ENCODE measurements around the gene CSF3R. TPM values are rescaled to one million over a fixed set of nuclear protein-coding genes. Genes with fewer than 3 reads are reported as not detected.
"Not testable (repeated sequence)": the region's sequence is repeated elsewhere in the genome, so short reads cannot be mapped to it uniquely, and the experiment has no call there.

CSF3R gene
- total and polyA plus RNA-seq, 9 donors = 1.3 to 5.3 (median 3.1) TPM

DNA sequence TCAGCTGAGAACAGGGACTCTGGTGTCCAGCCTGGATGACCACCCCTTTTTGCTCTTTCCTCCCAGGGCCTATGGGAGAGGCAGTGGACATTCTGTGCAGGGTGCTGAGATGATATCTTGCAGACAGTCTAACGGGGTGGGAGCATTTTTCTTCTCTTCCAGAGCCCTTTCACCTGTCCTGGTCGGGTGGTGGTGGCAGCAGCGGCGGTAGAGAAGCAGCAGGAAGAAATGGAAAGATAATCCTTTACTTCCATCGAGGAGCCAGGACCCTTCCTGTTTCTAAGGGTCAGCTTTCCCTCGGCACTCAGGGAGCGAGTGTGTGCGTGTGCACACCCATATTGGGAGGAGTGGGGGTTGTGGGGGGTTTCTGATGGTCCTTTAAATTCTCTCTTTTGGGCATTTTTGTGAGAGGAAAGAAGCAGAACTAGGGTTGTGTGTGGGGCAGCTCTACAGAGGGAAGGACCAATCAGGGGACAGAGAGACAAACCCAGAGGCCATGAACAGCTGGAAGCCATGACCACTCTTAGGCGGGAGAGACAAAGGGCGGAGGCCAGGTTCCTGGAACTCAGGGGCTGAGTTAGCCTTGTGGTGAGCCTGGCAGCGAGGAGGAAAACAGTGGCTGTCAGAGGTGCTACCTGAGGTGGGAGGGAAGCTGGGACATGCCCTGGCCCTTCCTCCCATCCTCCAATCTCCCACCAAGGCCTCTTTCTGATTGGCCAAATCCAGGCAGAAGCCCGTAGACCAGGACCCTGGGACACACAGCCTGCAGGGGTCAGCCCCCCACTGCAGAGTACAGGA, 31.2 kb upstream of the CSF3R start:
- Histone ChIP-seq H3K4me3 (ENCODE audit: low read length) (no peak overlapping the region), H3K27ac (ENCODE audit: low read length) (no peak overlapping the region), H3K27me3 (ENCODE audit: control insufficient read depth, insufficient read depth, low read length) (peaks cover 2% of the 10 kb centered on the region), H3K9me3 (replicated peaks; ENCODE audit: control insufficient read depth, low read depth, low read length) (no peaks in the 10 kb centered on the region), H3K36me3 (ENCODE audit: control insufficient read depth, insufficient read depth, low read length) (no peaks in the 10 kb centered on the region), H3K4me1 (ENCODE audit: control insufficient read depth, insufficient read depth, low read length) (no peaks in the 10 kb centered on the region)
- 53% methylated on average over 10 of the region's 12 CpGs for WGBS (ENCODE audit: insufficient coverage)
- no peak for DNase-seq

DNA sequence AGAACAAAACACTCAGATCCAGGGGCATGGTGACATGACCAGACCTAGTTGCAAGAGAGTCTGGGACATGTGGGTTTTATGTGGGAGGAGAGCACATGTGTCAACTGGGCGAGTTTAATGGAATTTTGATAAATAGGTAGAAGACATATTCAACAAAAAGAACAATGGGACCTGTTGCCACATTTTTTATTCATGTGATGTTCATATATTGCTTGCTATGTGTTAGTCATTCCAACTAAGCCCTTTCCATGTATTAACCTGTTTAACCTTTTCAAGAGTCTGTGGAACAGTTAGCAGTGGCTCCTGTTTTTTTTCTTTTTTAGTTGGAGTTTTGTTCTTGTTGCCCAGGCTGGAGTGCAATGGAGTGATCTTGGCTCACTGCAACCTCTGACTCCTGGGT, 30.1 kb upstream of the CSF3R start:
- no CpG with 5 or more reads among the region's 1 CpG for WGBS (ENCODE audit: insufficient coverage)
- no peak for DNase-seq
- H3K9me3 ChIP-seq (replicated peaks; ENCODE audit: control insufficient read depth, low read depth, low read length) = no peaks in the 10 kb centered on the region
- peaks cover 2% of the 10 kb centered on the region for H3K27me3 ChIP-seq (ENCODE audit: control insufficient read depth, insufficient read depth, low read length)
- no peak overlapping the region for H3K27ac ChIP-seq (ENCODE audit: low read length)
- H3K4me3 ChIP-seq (ENCODE audit: low read length) = no peak overlapping the region
- H3K36me3 ChIP-seq (ENCODE audit: control insufficient read depth, insufficient read depth, low read length) = no peaks in the 10 kb centered on the region
- no peaks in the 10 kb centered on the region for H3K4me1 ChIP-seq (ENCODE audit: control insufficient read depth, insufficient read depth, low read length)

DNA sequence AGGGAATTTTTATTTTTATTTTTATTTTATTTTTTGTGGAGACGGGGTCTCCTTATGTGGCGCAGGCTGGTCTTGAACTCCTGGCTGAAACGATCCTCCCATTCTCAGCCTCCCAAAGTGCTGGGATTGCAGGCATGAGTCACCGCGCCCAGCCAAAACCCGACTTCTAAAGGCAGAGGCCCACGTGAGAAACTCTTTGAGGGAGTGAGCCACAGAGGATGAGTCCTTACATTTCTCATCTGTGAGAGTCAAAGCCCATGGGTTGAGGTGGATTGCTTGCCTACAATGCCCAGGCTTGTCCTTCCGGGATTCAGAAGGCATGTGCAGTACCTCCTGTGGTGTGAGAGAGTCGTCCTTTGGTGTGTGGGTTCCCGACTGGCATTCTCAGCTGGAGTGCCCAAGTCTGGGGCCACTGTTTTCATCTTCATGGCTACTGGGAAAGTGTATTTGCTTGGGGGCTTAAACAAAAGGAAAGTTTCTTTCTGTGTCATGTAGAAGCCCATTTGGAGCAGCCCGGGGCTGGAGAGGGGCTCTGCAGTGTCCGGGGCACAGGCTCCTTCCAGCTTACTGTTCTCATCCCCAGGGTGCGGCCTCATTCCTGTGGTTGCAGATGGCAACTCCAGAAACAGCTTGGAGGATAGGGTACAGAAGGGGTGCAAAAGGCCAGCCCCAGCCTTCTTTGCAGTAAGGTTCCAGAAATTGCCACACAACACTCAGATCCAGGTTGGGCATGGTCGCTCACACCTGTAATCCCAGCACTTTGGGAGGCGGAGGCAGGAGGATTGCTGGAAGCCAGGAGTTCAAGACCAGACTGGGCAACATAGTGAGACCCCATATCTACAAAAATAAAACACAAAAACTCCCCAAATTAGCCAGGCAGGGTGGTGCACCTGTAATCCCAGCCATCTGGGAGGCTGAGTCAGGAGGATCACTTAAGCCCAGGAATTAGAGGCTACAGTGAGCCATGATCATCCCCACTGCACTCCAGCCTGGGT, 29.4 kb upstream of the CSF3R start:
- Histone ChIP-seq H3K36me3 (ENCODE audit: control insufficient read depth, insufficient read depth, low read length) (no peaks in the 10 kb centered on the region), H3K27ac (ENCODE audit: low read length) (no peak overlapping the region), H3K4me3 (ENCODE audit: low read length) (no peak overlapping the region), H3K9me3 (replicated peaks; ENCODE audit: control insufficient read depth, low read depth, low read length) (no peaks in the 10 kb centered on the region), H3K4me1 (ENCODE audit: control insufficient read depth, insufficient read depth, low read length) (no peaks in the 10 kb centered on the region), H3K27me3 (ENCODE audit: control insufficient read depth, insufficient read depth, low read length) (no peaks in the 10 kb centered on the region)
- DNase-seq = no peak
- 71% methylated on average over 11 of the region's 15 CpGs for WGBS (ENCODE audit: insufficient coverage)

DNA sequence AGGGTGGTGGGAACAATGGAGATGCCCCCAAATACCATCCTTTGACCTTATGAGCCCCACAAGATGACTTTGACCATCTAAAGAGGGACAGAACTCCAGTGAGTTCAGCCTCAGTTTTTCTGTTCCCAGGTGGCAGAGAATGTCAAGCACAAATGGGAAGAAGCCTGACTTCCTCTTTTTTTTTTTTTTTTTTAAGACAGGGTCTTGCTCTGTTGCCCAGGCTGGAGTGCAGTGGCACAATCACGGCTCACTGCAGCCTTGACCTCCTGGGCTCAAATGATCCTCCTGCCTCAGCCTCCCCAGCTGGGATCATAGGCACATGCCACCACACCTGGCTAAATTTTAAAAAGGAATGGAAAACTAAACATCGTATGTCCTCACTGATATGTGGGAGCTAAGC, 28.5 kb upstream of the CSF3R start:
- WGBS (ENCODE audit: insufficient coverage) = no CpG with 5 or more reads among the region's 2 CpGs
- H3K9me3 ChIP-seq (replicated peaks; ENCODE audit: control insufficient read depth, low read depth, low read length); H3K4me1 ChIP-seq (ENCODE audit: control insufficient read depth, insufficient read depth, low read length); DNase-seq; H3K27me3 ChIP-seq (ENCODE audit: control insufficient read depth, insufficient read depth, low read length); H3K4me3 ChIP-seq (ENCODE audit: low read length); H3K36me3 ChIP-seq (ENCODE audit: control insufficient read depth, insufficient read depth, low read length); H3K27ac ChIP-seq (ENCODE audit: low read length): not testable (repeated sequence)

DNA sequence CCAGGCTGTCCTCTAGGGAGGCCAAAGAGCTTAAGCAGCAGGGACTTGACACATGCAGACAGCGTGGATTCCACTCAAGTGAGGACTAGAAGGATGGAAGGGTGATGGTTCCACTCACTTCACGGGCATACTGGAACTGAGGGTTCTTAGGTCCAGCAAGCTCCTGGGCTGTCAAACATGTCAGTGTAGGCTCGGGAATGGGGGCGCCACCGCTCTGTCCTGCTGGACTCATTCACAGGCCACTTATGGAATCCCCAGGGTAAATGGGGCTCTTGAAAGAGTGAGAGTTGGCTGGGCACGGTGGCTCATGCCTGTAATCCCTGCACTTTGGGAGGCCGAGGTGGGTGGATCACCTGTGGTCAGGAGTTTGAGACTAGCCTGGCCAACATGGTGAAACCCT, 27.7 kb upstream of the CSF3R start:
- Histone ChIP-seq H3K4me1 (ENCODE audit: control insufficient read depth, insufficient read depth, low read length) (no peaks in the 10 kb centered on the region), H3K36me3 (ENCODE audit: control insufficient read depth, insufficient read depth, low read length) (no peaks in the 10 kb centered on the region), H3K9me3 (replicated peaks; ENCODE audit: control insufficient read depth, low read depth, low read length) (no peaks in the 10 kb centered on the region), H3K4me3 (ENCODE audit: low read length) (no peak overlapping the region), H3K27ac (ENCODE audit: low read length) (no peak overlapping the region), H3K27me3 (ENCODE audit: control insufficient read depth, insufficient read depth, low read length) (no peaks in the 10 kb centered on the region)
- 86% methylated on average over 5 of the region's 7 CpGs for WGBS (ENCODE audit: insufficient coverage)
- DNase-seq = no peak

DNA sequence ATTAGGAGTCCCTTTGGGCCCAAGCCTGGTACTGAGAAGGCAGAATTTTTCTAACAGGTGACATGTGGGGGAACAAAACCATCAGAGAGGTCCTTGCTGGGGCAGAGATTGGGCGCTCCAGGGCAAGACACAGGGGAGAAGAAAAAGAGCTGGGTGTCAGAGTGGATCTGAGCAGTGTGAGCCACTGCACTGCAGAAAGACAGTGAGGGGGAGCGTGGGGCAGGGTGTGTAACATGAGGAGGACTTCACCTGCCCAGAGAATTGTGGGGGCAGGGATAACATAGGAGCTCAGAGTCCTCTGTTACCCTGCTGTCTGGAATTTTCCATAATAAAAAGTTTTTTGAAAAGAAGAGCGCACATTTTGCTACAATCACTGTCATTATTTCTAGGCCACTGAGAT, 25.5 kb upstream of the CSF3R start:
- H3K27me3 ChIP-seq (ENCODE audit: control insufficient read depth, insufficient read depth, low read length) = no peaks in the 10 kb centered on the region

DNA sequence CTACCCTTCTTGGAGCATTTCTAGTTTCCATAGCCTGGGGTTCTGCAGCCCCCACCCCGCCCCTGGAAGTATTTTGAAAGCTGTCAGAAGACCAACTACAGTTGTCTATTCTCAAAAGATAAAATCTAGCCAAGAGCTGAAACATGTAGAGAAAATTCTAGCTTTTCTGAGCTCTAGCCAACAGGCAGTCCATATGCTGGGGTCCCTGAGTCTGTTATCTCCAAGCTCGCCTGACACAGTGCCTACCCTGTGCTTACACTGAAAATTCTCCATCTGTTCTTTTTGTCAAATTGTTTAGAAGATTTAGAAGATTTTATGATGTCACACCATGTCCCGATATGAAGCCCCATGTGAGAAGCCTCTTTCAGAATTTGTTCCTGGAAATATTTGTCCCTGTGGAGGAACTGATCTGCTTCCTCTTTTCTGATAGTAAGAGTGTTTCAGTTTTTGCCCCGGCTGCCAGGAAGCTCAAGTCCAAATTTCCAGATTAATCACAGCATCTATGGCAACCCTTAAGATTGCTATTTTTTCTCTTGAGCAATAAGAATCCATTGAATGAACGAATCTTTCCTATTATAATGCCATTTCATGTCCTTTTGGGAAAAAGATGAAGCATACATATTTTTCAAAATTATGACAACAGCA, 23.7 kb upstream of the CSF3R start:
- Histone ChIP-seq H3K36me3 (ENCODE audit: control insufficient read depth, insufficient read depth, low read length) (no peaks in the 10 kb centered on the region), H3K4me3 (ENCODE audit: low read length) (no peak overlapping the region), H3K9me3 (replicated peaks; ENCODE audit: control insufficient read depth, low read depth, low read length) (no peaks in the 10 kb centered on the region), H3K27ac (ENCODE audit: low read length) (no peak overlapping the region), H3K27me3 (ENCODE audit: control insufficient read depth, insufficient read depth, low read length) (no peaks in the 10 kb centered on the region), H3K4me1 (ENCODE audit: control insufficient read depth, insufficient read depth, low read length) (no peaks in the 10 kb centered on the region)
- whole genome bisulfite sequencing (ENCODE audit: insufficient coverage) = no CpG with 5 or more reads among the region's 5 CpGs
- no peak for DNase-seq

More for the DNA sequence above, 25.5 kb upstream of the CSF3R start:
- 69% methylated on average over 2 of the region's 3 CpGs for WGBS (ENCODE audit: insufficient coverage)
- H3K36me3 ChIP-seq (ENCODE audit: control insufficient read depth, insufficient read depth, low read length) = no peaks in the 10 kb centered on the region
- no peaks in the 10 kb centered on the region for H3K9me3 ChIP-seq (replicated peaks; ENCODE audit: control insufficient read depth, low read depth, low read length)
- no peak overlapping the region for H3K27ac ChIP-seq (ENCODE audit: low read length)
- DNase-seq = no peak
- no peak overlapping the region for H3K4me3 ChIP-seq (ENCODE audit: low read length)
- H3K4me1 ChIP-seq (ENCODE audit: control insufficient read depth, insufficient read depth, low read length) = no peaks in the 10 kb centered on the region

DNA sequence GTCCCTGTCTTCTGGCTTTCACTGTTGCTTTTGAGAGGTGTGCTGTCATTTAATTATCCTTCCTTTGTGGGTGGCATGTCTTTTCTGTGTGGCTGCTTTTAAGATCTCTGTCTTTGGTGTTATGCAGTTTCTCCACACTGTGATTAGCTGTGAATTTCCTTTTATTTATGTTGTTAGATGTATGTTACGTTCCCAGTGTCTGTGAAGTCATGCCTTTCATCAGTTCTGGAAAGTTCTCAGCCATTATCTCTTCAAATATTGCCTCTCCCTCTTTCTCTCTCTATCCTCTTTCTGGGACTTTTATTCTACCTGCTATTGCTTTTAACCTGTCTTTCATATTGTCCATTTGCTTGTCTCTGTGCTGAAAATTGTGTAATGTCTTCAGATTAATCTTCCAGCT, 21.0 kb upstream of the CSF3R start:
- Histone ChIP-seq H3K9me3 (replicated peaks; ENCODE audit: control insufficient read depth, low read depth, low read length) (no peaks in the 10 kb centered on the region), H3K36me3 (ENCODE audit: control insufficient read depth, insufficient read depth, low read length) (no peaks in the 10 kb centered on the region), H3K27ac (ENCODE audit: low read length) (no peak overlapping the region), H3K4me1 (ENCODE audit: control insufficient read depth, insufficient read depth, low read length) (no peaks in the 10 kb centered on the region), H3K4me3 (ENCODE audit: low read length) (no peak overlapping the region), H3K27me3 (ENCODE audit: control insufficient read depth, insufficient read depth, low read length) (no peaks in the 10 kb centered on the region)
- no CpG with 5 or more reads among the region's 1 CpG for WGBS (ENCODE audit: insufficient coverage)
- no peak for DNase-seq

DNA sequence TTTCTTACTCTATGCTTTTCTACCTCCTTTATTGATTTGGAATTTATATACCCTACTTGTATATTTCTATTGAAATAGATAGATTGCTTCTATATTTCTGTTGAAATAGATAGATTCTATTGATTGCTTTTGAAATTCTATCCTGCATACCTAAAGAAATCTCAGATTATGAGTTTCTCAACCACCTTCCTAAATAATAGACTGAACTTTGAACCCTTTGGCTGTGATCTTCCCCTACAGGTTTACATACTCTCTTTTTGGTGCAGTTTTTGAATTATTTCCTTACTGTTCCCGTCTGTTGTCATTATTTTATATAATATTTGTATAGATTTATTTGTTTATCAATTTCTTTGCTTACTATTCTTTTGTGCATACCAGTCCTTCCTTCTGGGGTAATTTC, 20.4 kb upstream of the CSF3R start:
- no CpG with 5 or more reads among the region's 1 CpG for WGBS (ENCODE audit: insufficient coverage)
- Histone ChIP-seq H3K4me1 (ENCODE audit: control insufficient read depth, insufficient read depth, low read length) (no peaks in the 10 kb centered on the region), H3K27me3 (ENCODE audit: control insufficient read depth, insufficient read depth, low read length) (no peaks in the 10 kb centered on the region), H3K27ac (ENCODE audit: low read length) (no peak overlapping the region), H3K9me3 (replicated peaks; ENCODE audit: control insufficient read depth, low read depth, low read length) (no peaks in the 10 kb centered on the region), H3K36me3 (ENCODE audit: control insufficient read depth, insufficient read depth, low read length) (no peaks in the 10 kb centered on the region), H3K4me3 (ENCODE audit: low read length) (no peak overlapping the region)
- no peak for DNase-seq

DNA sequence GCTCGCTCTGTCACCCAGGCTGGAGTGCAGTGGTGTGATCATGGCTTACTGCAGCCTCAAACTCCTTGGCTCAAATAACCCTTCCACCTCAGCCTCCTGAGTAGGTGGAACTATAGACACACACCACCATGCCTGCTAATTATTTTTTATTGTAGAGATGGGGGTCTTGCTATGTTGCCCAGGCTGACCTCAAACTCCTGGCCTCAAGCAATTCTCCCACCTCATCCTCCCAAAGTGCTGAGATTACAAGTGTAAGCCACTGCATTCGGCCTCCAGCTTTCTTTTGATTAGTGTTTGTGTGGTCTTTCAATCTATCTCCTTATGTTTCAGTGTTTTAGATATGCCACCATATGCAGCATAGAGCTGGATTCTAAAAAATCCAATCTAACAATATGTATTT, 19.9 kb upstream of the CSF3R start:
- WGBS (ENCODE audit: insufficient coverage) = no CpG with 5 or more reads among the region's 2 CpGs

More for the DNA sequence above, 19.9 kb upstream of the CSF3R start:
- no peaks in the 10 kb centered on the region for H3K4me1 ChIP-seq (ENCODE audit: control insufficient read depth, insufficient read depth, low read length)
- no peaks in the 10 kb centered on the region for H3K9me3 ChIP-seq (replicated peaks; ENCODE audit: control insufficient read depth, low read depth, low read length)
- no peaks in the 10 kb centered on the region for H3K36me3 ChIP-seq (ENCODE audit: control insufficient read depth, insufficient read depth, low read length)
- H3K4me3 ChIP-seq (ENCODE audit: low read length) = no peak overlapping the region
- H3K27me3 ChIP-seq (ENCODE audit: control insufficient read depth, insufficient read depth, low read length) = no peaks in the 10 kb centered on the region
- no peak overlapping the region for H3K27ac ChIP-seq (ENCODE audit: low read length)
- DNase-seq = no peak
